ENCODE results near the gene UBQLN4.
"Not testable (repeated sequence)": the region's sequence is repeated elsewhere in the genome, so short reads cannot be mapped to it uniquely, and the experiment has no call there.

The UBQLN4 gene

GRCh38 chr1:156062189-156062588 is 8.6 kb upstream of the UBQLN4 start:
- no peak for DNase-seq

DNA sequence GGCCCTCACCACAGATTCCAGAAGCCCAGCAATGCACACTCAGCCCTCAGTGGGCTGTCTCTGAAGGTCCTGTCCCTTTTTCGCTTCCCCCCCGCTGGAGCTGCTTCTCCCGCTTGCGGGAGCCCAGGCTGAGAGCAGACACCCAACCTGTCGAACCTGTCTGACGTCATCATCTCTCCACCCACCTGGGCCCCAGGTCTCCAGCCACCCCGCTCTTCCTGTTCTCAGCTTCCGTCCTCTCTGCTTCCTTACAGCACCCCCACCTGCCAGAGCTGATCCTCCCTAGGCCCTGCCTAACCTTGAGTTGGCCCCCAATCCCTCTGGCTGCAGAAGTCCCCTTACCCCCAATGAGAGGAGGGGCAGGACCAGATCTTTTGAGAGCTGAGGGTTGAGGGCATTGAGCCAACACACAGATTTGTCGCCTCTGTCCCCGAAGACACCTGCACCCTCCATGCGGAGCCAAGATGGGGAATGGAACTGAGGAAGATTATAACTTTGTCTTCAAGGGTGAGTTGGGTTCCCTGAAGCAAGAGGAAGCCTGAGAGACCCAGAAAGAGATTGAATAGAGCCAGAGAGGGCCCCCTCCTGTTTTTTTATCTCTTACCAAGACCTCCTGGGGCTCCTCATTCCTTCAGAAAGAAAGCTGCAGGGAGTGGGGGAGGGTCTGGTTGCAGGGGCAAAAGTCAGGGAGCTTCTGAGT is 7.5 kb upstream of the UBQLN4 start, which contains the start of gene RAB25:
TSS of gene RAB25 (plus strand) at position 224 of the 700 bp plus-strand sequence. CDS start at position 465, 241 bp downstream.
- no peak for DNase-seq

DNA sequence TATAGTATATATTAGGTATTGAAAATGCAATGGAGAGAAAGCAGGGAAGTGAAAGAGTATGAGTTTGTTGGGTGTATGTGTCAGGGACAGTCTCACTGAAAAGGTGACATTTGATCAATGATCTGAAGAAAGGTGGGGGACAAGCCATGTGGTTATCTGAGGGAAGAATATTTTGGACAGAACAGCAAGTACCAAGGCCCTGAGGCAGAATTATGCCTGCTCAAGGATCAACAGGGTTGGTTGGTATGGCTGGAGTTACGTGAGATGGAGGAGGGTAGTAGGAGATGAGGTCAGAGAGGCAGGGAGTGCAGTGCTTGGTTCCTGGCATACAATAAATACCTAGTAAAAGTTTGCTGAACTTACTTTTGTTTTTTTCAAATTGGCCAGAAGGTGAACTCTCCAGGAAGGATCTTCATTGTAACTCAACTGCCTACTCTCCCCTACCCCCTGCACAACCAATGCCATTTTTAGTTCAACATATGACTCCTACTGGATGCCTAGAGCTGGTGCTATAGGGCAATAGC is 2.8 kb upstream of the UBQLN4 start:
- DNase-seq: no peak

DNA sequence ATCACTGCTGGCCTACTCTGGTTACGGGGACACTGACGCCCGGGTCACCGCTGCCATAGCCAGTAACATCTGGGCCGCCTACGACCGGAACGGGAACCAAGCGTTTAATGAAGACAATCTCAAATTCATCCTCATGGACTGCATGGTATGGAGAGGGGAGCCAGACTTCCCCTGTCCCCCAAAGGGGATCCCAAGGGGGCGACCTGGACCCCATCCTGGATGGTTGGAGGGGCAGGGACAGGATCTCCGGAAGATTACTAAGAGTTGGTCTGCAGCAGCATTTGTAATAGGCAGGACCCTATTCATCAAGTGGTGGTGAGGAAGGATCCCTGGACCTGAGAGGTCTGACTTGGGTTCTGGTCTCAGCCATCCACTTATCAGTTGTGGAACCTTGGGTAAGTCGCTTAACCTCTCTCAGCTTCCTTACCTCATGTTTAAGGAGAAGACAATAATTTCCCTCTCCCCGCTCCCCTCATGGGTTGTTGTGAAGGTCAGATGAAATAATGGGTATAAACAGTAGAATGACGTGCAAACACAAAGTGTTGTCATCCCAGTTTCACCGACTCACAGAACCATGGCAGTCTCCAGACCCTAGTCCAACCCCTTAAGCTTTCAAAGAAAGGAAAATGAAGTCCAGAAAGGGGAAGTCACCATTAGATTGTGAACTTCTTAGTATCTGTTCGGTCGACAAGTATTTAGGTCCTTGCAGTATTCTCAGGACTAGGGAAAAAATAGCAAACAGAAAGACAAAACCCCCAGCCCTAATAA is 1.9 kb upstream of the UBQLN4 start:
- peak in 2 of 56 donors; percentile 33 to 48 for DNase-seq

DNA sequence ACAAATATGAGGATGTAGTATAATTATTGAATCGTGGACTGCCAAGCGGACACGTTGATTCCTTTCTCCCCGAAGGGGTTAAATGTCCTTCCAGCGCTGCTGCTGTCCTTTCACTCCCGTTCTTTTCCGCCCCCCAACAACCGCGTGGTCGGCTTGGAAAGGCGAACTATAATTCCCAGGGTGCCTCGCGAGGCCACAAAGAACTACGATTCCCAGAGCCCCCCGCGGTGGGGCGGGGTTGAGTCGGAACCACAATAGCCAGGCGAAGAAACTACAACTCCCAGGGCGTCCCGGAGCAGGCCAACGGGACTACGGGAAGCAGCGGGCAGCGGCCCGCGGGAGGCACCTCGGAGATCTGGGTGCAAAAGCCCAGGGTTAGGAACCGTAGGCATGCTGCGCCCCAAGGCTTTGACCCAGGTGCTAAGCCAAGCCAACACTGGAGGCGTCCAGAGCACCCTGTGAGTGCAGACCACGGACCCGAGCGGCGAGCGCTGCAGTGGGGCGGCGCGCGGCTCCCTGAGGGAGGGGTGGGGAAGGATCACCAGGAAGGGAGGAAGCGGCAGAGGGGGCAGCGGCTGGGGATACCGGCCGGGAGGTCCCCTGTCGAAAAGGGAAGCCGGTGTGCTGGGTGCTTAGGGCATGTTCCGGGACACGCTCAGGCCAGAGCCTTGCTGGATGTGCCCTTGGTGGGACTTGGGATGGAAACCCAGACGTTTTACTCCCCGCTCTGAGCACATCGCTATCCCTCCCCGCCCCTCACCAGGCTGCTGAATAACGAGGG is 1.1 kb upstream of the UBQLN4 start, which contains the start of gene LAMTOR2:
TSS of gene LAMTOR2 (plus strand) at position 283 of the 781 bp plus-strand sequence. CDS start at position 391, 108 bp downstream.
- peak; percentile 79 to 99 (median 97) for DNase-seq

DNA sequence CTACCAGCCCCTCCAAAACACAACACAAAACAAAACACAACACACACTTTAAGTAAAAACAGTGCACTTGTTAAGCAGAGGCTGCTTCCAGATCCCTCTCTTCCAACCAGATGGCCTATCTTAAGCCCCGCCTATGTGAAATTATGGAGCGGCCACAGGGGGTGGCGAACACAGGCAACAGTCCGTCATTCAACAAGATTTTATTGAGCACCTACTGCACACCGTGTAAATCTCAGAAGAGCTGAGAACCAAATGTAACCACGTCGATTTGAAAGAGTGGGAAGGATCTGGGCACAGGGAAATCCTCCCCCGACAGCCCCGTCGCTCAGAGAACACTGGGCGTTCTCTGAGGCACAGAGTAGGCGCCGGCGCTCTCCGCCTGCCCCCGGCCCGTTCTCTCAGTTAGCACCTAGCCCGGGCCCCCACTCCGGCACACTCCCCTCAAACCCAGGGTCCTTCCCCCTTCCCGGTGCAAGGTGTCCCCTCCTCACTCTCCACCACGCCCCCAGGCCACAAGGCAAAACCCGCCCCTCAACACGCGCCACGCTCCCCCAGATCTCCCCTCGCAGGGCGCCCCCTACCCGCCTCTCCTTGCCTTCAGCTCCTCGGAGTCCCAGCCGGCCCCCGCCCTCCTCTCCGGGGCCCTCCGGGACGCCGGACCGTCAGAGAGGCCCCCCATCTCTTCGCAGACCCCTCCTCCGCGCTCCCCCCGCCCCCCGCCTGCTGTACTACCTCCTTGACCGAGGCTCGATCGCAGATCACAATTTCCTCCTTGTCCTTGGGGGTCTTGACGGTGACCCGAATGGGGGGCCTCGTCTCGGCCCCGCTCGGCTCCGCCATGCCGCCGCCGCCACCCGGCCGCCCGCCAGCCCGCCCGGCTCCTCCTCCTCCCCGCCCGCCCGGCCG is 483 bp downstream of the UBQLN4 start:
- peak in 36 of 56 donors; percentile 21 to 67 (median 46) for DNase-seq

DNA sequence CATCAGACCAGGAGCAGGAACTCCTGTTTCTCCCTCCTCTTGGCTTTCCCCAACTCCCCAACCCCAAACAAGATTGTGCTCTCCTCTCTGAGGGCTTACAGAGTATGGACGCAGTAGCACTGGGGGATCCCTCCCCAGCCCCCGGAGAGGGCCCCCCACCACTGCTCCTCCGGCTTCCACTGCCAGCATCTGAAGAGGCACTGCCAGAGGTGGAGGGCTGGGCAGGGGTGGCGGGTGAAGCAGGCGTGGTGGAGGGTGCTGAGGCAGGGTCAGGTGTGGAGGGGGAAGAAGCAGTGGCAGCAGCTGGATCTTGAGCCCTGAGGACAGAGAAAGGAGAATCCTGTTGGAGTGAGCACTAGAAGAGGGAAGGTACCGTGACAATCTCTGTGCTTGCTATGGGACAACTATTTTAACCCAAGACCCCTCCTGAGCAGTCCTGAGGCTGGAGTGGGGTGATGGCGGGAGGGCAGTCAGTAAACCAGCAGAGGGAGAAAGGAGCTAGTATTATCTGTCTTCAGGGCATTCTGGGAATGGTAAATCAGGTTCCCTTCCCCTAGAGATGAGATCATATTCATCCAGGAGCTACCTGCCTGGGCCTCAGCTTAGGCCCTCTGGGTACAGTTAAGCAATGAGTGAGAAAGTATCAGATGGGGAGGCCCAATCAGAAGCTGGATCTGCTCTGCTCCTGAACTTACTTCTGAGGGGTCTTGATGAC is 2.4 kb downstream of the UBQLN4 start:
- no peak for DNase-seq

GRCh38 chr1:156050376-156050775 is 3.2 kb downstream of the UBQLN4 start:
- peak in 42 of 56 donors; percentile 4 to 78 (median 46) for DNase-seq

- DNase-seq: no peak
Measured at GRCh38 chr1:156048663-156049258, 4.8 kb downstream of the UBQLN4 start.

DNA sequence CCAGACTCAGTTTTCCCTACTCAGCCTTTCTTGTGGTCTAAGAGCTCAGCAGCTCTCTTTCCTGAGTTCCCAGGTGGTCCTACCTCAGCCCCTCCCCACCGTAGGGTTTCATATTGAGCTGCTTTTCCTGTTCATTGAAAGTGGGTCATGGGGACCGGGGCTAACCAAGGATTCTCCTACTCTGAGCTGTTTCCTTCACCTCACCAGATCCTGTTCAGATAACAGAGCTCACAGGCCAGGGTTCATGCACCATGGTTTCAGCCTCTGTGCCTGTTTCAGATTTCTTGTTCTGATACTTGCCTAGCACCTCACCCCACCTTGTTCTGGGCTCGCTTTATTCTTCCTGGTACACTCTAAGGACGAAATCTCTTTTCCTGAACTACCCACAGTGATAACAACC is 8.5 kb downstream of the UBQLN4 start:
- DNase-seq: no peak

DNA sequence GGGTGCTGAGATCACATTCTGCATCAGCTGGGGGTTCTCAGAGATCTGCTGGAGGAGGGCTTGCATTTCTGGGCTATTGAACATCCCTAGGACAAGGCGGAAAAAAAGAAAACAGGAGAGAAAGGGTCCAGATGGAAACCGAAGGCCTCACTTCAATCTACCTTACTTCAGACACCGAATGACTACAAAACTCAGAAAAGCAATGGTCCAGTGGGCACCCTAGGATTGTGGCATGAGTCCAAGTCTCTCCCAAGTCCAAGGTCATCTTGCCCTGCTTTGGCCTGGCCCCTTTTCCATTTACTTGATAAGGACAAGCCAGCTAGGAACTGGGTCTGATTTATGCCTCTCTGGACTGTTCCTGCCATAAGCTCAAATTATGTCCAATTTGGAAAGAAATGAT is 10.8 kb downstream of the UBQLN4 start:
- no peak for DNase-seq

- DNase-seq: not testable (repeated sequence)
Measured at GRCh38 chr1:156034991-156035390, 18.6 kb downstream of the UBQLN4 start.

DNA sequence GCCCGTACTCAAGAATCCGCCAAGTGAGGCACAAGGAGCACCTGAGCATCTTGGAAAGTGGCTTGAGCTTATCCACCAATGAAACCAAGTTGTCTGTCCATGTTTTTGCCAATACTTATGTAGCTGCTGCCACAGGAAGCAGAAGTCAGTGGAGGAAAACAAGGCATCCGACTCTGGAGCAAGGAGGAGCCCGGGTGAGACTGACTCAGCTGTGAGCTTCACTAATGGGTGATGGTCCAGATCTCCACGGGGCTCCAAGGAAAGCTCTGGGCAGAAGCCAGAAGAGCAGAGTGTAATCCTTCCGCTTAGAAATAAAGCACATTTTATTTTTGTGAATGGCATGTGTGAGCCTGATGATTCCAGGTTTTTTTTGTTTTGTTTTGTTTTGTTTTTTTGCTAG is 20.6 kb downstream of the UBQLN4 start:
- DNase-seq: no peak

GRCh38 chr1:156026588-156026987 is 27.0 kb downstream of the UBQLN4 start:
- DNase-seq: no peak

GRCh38 chr1:156025876-156026275 is 27.7 kb downstream of the UBQLN4 start:
- peak in 14 of 56 donors; percentile 0 to 41 (median 8) for DNase-seq

- DNase-seq: no peak
Measured at GRCh38 chr1:156024801-156025200, 28.8 kb downstream of the UBQLN4 start.

DNA sequence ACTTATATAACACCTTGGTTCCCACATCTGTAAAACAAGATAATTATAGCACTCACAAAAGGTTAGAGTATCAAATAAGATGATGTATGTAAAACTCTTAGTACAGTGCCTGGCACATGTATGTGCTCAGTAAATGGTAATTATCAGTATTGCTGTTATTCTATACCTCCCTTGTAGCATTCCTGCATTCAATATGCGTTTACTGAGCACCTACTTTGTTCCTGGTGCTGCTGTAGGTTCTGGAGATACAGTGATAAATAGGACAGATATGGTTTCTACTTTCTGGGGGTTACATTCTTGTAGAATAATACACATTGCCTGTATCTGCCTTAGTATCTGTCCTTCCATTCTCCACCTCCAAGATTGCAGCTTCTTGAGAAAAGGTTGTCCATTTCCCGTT is 31.6 kb downstream of the UBQLN4 start:
- DNase-seq: no peak

DNA sequence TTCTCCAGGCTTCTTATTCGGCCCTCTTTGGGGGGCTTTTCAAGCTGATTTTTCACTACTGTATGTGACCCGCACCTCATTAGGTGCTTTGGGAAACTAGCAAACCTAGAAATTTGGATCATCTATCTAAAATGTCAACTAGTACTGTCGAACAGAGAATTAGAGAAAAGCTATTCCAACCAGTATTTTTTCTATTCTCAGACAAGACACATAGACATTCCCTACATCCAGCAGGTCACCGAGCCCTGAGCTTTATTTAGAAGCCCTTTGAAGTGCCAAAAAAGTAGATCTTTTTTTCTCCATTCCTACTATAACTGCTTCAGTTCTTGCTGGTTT is 32.5 kb downstream of the UBQLN4 start:
- DNase-seq: no peak
